ENCODE measurements around the gene PTRHD1.

The PTRHD1 gene

GRCh38 chr2:24824966-24825882, 32.0 kb upstream of the PTRHD1 start:
- Mint-ChIP-seq H3K36me3 (peaks cover 13% of the 10 kb centered on the region), H3K9me3 (no peaks in the 10 kb centered on the region), H3K27me3 (no peaks in the 10 kb centered on the region), H3K27ac (peak overlapping the region; percentile 16), H3K4me1 (peaks cover 9% of the 10 kb centered on the region), H3K4me3 (no peak overlapping the region)
- DNase-seq (ENCODE audit: low spot score in 2 of 2) (peak in 1 of 2 donors; percentile 26), ATAC-seq (ENCODE audit: low read depth) (peak; percentile 64)

DNA sequence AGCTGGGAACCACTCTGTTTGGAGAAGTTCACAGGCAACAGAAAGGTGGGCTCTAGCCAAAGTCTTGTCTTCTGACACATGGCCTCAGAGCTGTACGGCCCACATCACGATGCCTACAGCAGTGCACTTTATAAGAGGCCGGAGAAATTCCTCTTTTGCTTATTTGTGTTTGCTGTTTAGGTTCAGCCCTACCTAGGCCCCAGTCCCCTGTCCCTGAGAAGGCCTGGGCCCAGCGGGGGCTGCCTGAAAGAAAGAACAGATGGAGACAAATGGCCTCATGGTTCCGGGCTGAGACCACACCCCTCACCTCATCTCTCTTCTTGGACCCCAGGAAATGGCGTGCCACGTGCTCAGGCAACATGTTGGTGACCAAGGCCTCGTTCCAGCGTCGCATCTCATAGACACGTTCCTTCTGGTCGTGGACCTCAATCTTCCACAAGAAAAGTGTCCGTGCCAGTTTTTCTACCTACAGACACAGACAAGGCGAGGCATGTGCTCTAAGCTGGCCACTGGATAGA, 30.9 kb upstream of the PTRHD1 start:
- H3K9me3 Mint-ChIP-seq = no peaks in the 10 kb centered on the region
- no peaks in the 10 kb centered on the region for H3K27me3 Mint-ChIP-seq
- H3K4me1 Mint-ChIP-seq = peaks cover 9% of the 10 kb centered on the region
- ATAC-seq (ENCODE audit: low read depth) (no peak), DNase-seq (ENCODE audit: low spot score in 2 of 2) (no peak)
- H3K27ac Mint-ChIP-seq = no peak overlapping the region
- H3K4me3 Mint-ChIP-seq = no peak overlapping the region
- peaks cover 15% of the 10 kb centered on the region for H3K36me3 Mint-ChIP-seq

GRCh38 chr2:24822049-24822706, 29.0 kb upstream of the PTRHD1 start:
- Mint-ChIP-seq H3K27me3 (no peaks in the 10 kb centered on the region), H3K4me3 (no peak overlapping the region), H3K4me1 (peaks cover 5% of the 10 kb centered on the region), H3K27ac (no peak overlapping the region), H3K9me3 (no peaks in the 10 kb centered on the region), H3K36me3 (peaks cover 20% of the 10 kb centered on the region)
- ATAC-seq (ENCODE audit: low read depth) = no peak
- DNase-seq (ENCODE audit: low spot score in 2 of 2) = no peak

GRCh38 chr2:24821433-24821891, 28.3 kb upstream of the PTRHD1 start:
- Mint-ChIP-seq H3K4me3 (no peak overlapping the region), H3K4me1 (peaks cover 4% of the 10 kb centered on the region), H3K27ac (peak overlapping the region; percentile 5), H3K27me3 (no peaks in the 10 kb centered on the region), H3K36me3 (peaks cover 21% of the 10 kb centered on the region), H3K9me3 (no peaks in the 10 kb centered on the region)
- ATAC-seq (ENCODE audit: low read depth) (no peak), DNase-seq (ENCODE audit: low spot score in 2 of 2) (no peak)

DNA sequence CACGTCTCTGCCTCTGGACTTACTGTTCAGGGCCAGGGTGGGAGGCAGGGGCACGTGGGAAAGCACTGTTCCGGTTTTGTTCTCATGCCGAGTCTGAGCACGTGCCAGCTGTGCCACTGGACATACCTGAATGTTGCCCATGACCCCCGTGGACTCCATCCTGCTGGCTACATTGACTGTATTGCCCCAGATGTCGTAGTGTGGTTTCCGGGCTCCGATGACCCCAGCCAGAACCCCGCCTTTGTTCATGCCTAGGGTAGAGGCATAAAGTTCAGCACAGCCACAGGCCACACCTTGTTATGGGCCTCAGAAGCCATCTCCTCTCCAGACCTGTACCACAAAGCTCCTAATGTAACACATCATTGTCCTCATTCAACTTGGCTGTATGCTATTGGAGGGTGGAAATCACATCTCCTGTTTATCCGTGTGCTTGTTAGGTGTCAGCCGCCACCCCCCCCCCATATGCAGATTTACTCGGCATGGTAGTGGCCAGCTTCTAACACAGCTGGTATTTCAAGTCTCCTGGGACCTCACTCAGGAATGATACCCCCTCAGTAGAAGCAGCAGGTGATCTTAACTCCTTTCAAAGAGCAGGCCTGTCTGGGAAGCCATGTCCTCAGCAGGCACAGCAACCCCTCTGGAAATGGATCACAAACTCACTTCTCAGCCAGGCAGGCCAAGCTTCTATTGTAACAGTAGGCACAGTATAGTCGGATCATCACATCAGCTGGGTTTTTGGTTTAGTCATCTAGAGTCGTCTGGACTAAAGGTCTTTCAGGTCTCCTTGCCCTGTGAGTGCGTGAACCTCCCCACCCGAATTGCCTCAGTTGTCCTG, 27.6 kb upstream of the PTRHD1 start:
- peak overlapping the region; percentile 5 for H3K27ac Mint-ChIP-seq
- H3K9me3 Mint-ChIP-seq = no peaks in the 10 kb centered on the region
- DNase-seq (ENCODE audit: low spot score in 2 of 2) (no peak), ATAC-seq (ENCODE audit: low read depth) (no peak)
- no peaks in the 10 kb centered on the region for H3K27me3 Mint-ChIP-seq
- H3K4me3 Mint-ChIP-seq = no peak overlapping the region
- no peaks in the 10 kb centered on the region for H3K4me1 Mint-ChIP-seq
- H3K36me3 Mint-ChIP-seq = peaks cover 22% of the 10 kb centered on the region

GRCh38 chr2:24820175-24820513, 27.0 kb upstream of the PTRHD1 start:
- H3K36me3 Mint-ChIP-seq = peaks cover 22% of the 10 kb centered on the region
- H3K9me3 Mint-ChIP-seq = no peaks in the 10 kb centered on the region
- H3K27me3 Mint-ChIP-seq = no peaks in the 10 kb centered on the region
- DNase-seq (ENCODE audit: low spot score in 2 of 2) = no peak
- H3K4me1 Mint-ChIP-seq = no peaks in the 10 kb centered on the region
- no peak overlapping the region for H3K27ac Mint-ChIP-seq
- no peak overlapping the region for H3K4me3 Mint-ChIP-seq
- no peak for ATAC-seq (ENCODE audit: low read depth)

DNA sequence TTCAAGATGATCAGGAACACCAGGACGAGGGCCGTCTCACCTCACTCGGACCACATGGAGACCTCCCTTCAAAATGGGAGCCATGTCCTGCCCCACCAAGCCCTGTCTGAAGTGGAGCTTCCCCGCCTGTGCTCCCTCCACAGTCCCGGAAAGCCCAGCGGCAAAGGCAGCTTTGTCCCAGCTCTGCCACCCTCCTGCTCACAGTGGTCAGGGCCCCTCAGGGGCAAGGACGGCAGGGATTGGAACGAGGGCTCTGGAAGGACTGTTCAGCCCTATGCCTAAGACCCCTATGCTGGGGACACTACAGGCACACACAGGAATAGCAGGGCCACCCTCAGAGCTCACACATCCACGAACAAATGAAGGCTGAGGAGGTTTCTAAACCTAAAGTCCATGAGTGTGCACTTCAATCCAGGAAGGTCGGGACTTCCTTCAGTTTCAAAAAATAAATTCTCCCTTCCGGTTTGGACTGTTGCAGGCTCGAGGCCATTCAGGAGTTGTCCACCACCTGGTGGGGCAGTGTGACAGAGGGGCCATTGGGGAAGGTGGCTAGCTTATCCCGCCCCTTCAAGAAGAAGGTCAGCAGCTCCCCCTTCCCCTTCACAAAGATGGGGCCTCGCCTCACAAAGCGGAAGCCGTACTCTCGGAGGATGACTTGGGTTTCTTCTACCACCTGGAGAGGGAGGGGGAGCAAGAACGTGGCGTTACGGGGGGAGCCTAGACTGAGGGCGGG, 26.4 kb upstream of the PTRHD1 start:
- Mint-ChIP-seq H3K36me3 (peaks cover 23% of the 10 kb centered on the region), H3K4me3 (no peak overlapping the region), H3K27me3 (no peaks in the 10 kb centered on the region), H3K4me1 (no peaks in the 10 kb centered on the region), H3K27ac (no peak overlapping the region), H3K9me3 (no peaks in the 10 kb centered on the region)
- no peak for ATAC-seq (ENCODE audit: low read depth)
- DNase-seq (ENCODE audit: low spot score in 2 of 2) = no peak

GRCh38 chr2:24818721-24819167, 25.6 kb upstream of the PTRHD1 start:
- Mint-ChIP-seq H3K4me1 (no peaks in the 10 kb centered on the region), H3K27ac (no peak overlapping the region), H3K9me3 (no peaks in the 10 kb centered on the region), H3K4me3 (no peak overlapping the region), H3K36me3 (peaks cover 28% of the 10 kb centered on the region), H3K27me3 (no peaks in the 10 kb centered on the region)
- DNase-seq (ENCODE audit: low spot score in 2 of 2) = no peak
- ATAC-seq (ENCODE audit: low read depth) = no peak

DNA sequence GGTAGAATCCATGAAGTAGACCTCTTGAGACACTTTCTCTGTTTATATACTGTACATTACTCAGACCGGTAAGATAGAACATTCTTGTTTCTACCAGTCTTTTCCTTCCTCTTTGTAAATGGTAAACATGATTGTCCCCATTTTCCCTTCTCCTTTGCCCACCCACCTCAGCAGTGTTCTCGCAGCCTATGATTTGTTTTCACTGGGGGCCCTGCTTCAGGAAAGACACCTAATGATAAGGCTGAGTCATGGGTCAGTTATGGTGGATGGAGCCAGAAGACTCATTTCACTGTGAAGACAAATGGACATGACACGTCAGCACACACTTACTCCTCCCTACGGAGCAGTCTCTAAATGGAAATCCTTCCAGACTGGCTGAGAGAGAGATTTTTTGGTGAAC, 23.7 kb upstream of the PTRHD1 start:
- H3K36me3 Mint-ChIP-seq = peaks cover 25% of the 10 kb centered on the region
- DNase-seq (ENCODE audit: low spot score in 2 of 2) = no peak
- H3K9me3 Mint-ChIP-seq = no peaks in the 10 kb centered on the region
- no peaks in the 10 kb centered on the region for H3K27me3 Mint-ChIP-seq
- no peaks in the 10 kb centered on the region for H3K4me1 Mint-ChIP-seq
- H3K27ac Mint-ChIP-seq = no peak overlapping the region
- ATAC-seq (ENCODE audit: low read depth) = no peak
- no peak overlapping the region for H3K4me3 Mint-ChIP-seq

GRCh38 chr2:24816404-24816803, 23.2 kb upstream of the PTRHD1 start:
- Mint-ChIP-seq H3K4me3 (no peak overlapping the region), H3K36me3 (peaks cover 25% of the 10 kb centered on the region), H3K27ac (no peak overlapping the region), H3K27me3 (no peaks in the 10 kb centered on the region), H3K4me1 (no peaks in the 10 kb centered on the region), H3K9me3 (no peaks in the 10 kb centered on the region)
- DNase-seq (ENCODE audit: low spot score in 2 of 2) = no peak
- no peak for ATAC-seq (ENCODE audit: low read depth)

DNA sequence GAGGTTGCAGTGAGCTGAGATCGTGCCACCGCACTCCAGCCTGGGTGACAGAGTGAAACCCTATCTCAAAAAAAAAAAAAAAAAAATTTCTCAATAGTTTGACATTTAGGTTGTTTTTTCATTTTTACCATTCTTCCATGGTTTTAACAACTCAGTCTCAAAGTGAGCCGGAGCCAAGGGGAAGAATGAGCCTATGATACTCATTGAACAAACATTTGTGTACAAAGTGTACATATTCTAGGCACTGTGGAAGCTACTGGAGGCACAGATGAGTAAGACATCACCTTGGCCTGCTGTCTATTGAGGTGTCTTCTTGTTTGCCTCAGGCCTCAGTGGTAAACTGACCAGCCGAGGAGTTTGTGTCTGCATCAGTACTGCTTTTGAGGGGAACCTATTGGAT, 22.0 kb upstream of the PTRHD1 start:
- H3K36me3 Mint-ChIP-seq = peaks cover 18% of the 10 kb centered on the region
- H3K9me3 Mint-ChIP-seq = no peaks in the 10 kb centered on the region
- H3K27ac Mint-ChIP-seq = no peak overlapping the region
- H3K4me1 Mint-ChIP-seq = no peaks in the 10 kb centered on the region
- H3K27me3 Mint-ChIP-seq = no peaks in the 10 kb centered on the region
- no peak for DNase-seq (ENCODE audit: low spot score in 2 of 2)
- ATAC-seq (ENCODE audit: low read depth) = no peak
- H3K4me3 Mint-ChIP-seq = no peak overlapping the region

GRCh38 chr2:24814516-24814915, 21.3 kb upstream of the PTRHD1 start:
- H3K4me3 Mint-ChIP-seq = no peak overlapping the region
- H3K4me1 Mint-ChIP-seq = no peaks in the 10 kb centered on the region
- H3K27me3 Mint-ChIP-seq = no peaks in the 10 kb centered on the region
- H3K9me3 Mint-ChIP-seq = no peaks in the 10 kb centered on the region
- peaks cover 16% of the 10 kb centered on the region for H3K36me3 Mint-ChIP-seq
- ATAC-seq (ENCODE audit: low read depth) (no peak), DNase-seq (ENCODE audit: low spot score in 2 of 2) (no peak)
- no peak overlapping the region for H3K27ac Mint-ChIP-seq

DNA sequence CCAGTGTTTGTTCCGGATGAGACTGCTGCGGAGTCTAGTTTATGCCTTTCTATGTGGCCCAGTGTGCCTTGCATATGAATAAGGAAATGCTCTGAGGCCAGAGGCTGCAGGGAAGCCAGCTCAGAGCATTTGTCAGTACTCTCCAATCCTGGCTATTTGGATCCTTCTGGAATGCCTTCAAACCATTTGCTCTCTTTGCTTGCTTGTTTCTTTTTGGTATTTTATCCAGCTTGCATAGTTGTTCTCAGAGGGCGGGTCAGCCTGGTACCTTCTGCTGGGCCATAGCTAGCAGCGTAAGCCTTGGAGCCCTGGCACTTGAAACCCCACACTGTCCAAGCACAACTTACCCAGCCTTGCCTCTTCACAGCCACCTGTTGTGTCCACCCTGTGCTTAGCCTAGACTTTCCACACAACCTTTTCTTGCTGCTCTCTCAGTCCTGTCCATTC, 20.5 kb upstream of the PTRHD1 start:
- DNase-seq (ENCODE audit: low spot score in 2 of 2) (no peak), ATAC-seq (ENCODE audit: low read depth) (no peak)
- Mint-ChIP-seq H3K9me3 (no peaks in the 10 kb centered on the region), H3K27me3 (no peaks in the 10 kb centered on the region), H3K36me3 (peaks cover 17% of the 10 kb centered on the region), H3K4me1 (no peaks in the 10 kb centered on the region), H3K27ac (no peak overlapping the region), H3K4me3 (no peak overlapping the region)

All from memory B cell (primary cell).